DMS53 (cell line): ENCODE data around the gene E2F2.

Experiments used
- DNase-seq: peaks from one replicate; lab custom pipeline; 2025; lab: John Stamatoyannopoulos, UW

Gene E2F2, protein sequence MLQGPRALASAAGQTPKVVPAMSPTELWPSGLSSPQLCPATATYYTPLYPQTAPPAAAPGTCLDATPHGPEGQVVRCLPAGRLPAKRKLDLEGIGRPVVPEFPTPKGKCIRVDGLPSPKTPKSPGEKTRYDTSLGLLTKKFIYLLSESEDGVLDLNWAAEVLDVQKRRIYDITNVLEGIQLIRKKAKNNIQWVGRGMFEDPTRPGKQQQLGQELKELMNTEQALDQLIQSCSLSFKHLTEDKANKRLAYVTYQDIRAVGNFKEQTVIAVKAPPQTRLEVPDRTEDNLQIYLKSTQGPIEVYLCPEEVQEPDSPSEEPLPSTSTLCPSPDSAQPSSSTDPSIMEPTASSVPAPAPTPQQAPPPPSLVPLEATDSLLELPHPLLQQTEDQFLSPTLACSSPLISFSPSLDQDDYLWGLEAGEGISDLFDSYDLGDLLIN

GRCh38 chr1:23530747-23531561, at the start of gene E2F2:
Gene E2F2, minus strand, starts transcription at chr1:23531233. Its CDS starts 440 bp downstream, at chr1:23530793.
- peak; percentile 97 for DNase-seq

- no peak for DNase-seq
Observed at GRCh38 chr1:23578997-23579363, 47.9 kb upstream of the E2F2 start.

GRCh38 chr1:23578311-23578996, 47.4 kb upstream of the E2F2 start:
- no peak for DNase-seq

GRCh38 chr1:23577056-23578004, 46.3 kb upstream of the E2F2 start:
- no peak for DNase-seq

DNA sequence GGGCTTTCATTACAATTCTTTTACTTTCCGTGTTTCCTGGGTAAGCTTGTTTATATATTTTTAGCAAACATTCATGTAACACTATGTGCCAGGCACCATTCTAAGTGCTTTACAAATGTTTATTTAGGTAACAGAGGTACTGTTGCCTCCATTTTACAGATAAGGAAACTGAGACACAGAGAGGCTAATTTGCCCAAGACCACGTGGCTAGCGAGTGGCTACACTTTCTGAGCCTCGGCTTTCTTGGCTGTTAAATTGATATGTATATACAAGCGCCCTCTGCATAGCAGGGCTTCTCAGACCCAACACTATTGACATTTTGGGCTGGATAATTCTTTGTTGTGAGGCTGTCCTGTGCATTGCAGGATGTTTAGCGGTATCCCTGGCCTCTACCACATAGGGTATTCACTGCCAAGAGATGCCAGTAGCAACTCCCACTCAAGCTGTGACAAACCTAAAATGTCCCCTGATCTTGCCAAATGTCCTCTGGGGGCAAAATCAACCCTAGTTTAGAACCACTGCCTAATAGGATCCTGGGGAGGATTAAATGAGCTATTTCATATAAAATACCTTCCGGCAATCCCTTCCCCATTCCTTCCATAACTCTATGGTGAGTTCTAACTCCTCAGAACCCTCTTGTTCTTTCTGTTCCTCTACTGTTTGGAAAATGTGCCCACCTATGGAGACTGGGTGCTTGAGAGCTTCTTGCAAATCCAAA, 45.5 kb upstream of the E2F2 start:
- DNase-seq: peak; percentile 47

GRCh38 chr1:23575226-23575810, 44.3 kb upstream of the E2F2 start:
- DNase-seq: no peak

- no peak for DNase-seq
Observed at GRCh38 chr1:23574265-23574754, 43.3 kb upstream of the E2F2 start.

DNA sequence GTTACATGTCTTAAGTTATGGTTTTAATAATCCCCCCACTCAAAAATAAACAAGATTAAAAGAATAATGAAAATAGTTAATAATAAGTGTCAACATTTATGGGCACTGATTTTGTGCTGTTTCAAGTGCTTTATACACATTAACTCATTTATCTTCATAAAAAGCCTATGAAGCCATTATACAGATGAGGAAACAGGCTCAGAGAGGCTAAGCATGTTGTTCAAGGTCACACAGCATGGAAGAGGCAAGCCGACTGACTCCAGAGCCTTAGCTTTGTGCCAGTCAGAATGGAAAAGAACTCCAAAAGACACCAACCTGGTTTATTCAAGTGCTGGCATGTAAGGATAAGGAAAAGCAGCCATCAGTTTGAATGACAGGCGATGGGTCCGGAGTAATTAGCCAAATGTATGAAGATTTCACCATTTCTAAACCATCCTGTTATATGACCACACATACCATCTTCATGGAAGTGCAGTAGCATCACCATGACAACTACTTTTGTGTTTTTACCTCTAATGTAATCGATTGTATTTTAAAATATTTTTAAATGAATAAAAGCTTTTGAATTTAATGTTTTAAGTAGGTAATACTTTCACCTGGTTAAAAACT, 42.6 kb upstream of the E2F2 start:
- no peak for DNase-seq

DNA sequence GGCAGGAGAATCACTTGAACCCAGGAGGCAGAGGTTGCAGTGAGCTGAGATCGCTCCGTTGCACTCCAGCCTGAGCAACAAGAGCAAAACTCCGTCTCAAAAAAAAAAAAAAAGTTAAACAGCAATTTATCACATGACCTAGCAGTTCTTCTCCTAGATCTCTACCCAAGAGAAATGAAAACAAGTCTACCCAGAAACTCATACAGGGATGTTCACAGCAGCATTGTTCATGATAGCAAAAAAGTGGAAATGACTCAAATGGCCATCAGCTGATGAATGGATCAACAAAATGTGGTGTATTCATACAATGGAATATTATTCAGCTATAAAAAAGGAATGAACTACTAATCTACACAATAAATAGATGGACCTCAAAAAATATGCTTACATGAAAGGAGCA, 40.4 kb upstream of the E2F2 start:
- DNase-seq: no peak

DNA sequence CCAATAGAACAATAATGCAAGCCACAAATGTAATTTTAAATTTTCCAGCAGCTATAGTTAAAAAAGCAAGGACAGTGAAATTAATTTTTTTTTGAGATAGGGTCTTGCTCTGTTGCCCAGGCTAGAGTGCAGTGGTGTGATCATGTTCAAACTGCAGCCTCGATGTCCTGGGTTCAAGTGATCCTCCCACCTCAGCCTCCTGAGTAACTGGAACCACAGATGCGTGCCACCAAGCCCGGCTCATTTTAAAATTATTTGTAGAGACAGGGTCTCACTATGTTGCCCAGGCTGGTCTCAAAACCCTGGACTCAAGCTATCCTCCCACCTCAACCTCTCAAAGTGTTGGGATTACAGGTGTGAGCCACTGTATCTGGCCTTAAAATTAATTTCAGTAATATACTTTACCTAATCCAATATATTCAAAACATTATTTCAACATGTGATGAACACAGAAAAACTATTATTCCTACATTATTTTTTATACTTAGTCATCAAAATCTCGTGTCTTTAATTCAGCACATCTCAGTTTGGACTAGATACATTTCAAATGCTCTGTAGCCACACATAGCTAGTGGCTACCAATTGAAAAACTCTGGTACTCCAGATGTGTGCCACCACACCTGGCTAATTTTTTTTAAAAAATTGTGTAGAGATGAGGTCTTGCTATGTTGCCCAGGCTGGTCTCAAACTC, 39.1 kb upstream of the E2F2 start:
- DNase-seq: no peak

GRCh38 chr1:23568608-23569383, 37.8 kb upstream of the E2F2 start:
- peak; percentile 61 for DNase-seq

DNA sequence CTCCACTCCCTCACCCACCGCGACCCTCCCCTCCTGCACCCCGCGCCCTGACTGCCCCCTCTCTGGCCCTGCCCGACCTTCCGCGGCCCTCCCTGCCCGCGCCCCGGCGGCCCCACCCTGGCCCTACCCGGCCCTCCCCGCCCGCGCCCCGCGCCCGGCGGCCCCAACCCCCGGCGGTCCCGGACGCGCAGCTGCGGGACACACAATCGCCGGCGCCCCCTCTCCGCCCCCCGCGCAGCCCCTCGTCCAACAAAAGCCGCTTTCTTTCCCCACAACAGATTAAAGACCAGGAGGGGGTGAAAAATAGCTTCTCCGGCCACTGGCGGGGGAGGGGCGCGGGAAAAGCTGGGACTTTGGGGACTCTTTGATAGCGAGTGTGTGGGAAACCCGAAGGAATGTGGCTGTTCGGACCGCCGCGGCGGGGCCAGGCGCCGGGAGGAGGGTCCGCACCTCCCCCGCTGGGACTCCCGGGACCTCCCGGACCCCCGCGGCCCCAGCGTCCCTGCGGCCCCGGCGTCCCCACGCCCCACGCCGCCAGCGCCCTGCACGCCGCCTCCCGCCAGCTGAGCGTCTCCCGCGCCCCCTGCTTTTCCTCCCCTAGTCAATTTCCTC, 37.1 kb upstream of the E2F2 start:
- peak; percentile 61 for DNase-seq

DNA sequence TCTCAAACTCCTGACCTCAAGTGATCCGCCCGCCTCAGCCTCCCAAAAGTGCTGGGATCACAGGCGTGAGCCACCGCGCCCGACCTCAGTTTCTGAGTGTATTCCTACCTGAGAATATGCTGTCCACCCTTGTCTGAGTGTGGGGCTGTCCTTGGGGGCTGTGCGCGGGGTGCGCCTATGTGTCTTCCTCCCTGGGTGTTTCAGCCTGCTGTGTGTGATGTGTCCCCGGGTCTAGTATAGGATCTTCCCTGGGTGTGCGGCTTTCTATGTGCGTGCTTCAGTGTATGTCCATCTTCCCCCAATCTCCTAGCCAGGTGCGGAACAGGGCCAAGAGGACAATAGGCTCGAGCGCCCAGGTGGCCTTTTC, 36.6 kb upstream of the E2F2 start:
- peak; percentile 67 for DNase-seq

DNA sequence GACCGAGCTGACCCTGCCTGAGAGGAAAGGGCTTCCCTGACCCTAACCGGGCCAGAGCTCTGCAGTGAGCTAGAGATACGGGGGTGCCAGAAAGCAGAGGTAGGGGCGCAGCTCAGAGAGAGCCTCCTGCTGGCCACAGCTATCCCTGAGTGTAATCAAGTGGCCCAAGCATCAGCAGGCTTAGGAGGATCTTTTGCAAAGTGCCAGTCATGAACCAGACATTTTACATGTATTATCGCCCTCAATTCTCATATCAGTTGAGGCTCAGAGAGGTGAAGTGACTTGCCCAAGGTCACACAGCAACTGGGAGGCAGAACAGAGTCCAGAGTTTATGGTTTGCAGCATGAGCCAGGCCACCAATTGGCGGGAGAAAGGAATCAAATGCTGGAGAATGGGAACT, 35.3 kb upstream of the E2F2 start:
- DNase-seq: no peak

DNA sequence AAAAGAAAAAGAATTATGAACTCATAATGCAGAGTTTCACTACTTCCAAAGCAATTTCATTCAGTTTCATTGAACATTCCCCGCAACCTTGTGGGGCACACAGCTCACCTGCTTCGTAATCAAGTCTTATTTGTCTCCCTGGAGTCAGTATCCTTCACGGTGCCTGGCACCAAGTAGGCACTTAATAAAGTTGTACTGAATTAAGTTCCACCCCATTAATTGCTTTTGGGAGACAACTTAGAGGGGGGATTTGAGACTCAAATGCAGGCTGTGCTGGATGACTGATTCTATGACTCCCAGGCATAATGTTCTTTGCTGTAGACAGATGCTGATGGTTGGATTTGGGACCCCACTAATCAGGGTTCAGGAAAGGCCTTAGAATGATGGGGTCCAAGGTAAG, 34.7 kb upstream of the E2F2 start:
- DNase-seq: no peak

- DNase-seq: peak; percentile 47
Observed at GRCh38 chr1:23564529-23565122, 33.6 kb upstream of the E2F2 start.

- DNase-seq: peak; percentile 79
Observed at GRCh38 chr1:23563755-23564374, 32.8 kb upstream of the E2F2 start.
